ENCODE results near the gene AMN1. TPM values are rescaled to one million over a fixed set of nuclear protein-coding genes. Genes with fewer than 3 reads are reported as not detected.

The AMN1 gene
- total RNA-seq: 5.3 and 9.3 TPM in 2 replicates

GRCh38 chr12:31728917-31729640 is at the start of gene AMN1:
Gene AMN1, minus strand, starts transcription at chr12:31729021. Its CDS starts 13 bp downstream, at chr12:31729008.
- peak; percentile 95 for DNase-seq (ENCODE audit: low read depth)
- no peaks in the 10 kb centered on the region for H3K27me3 ChIP-seq (ENCODE audit: control insufficient read depth, insufficient read depth, low read length)
- no peak for TF ChIP-seq CTCF (IDR thresholded peaks at IDR 0.05; ENCODE audit: insufficient read depth, low read length, poor library complexity, severe bottlenecking)
- no peaks in the 10 kb centered on the region for H3K36me3 ChIP-seq (ENCODE audit: control insufficient read depth, insufficient read depth, low read length)
- H3K4me3 ChIP-seq (ENCODE audit: low read depth, low read length): peak within 1 kb of the TSS; percentile 66

GRCh38 chr12:31773867-31774266 is 45.0 kb upstream of the AMN1 start:
- Histone ChIP-seq H3K36me3 (ENCODE audit: control insufficient read depth, insufficient read depth, low read length) (no peaks in the 10 kb centered on the region), H3K4me3 (ENCODE audit: low read depth, low read length) (no peak overlapping the region), H3K27me3 (ENCODE audit: control insufficient read depth, insufficient read depth, low read length) (no peaks in the 10 kb centered on the region)
- TF ChIP-seq CTCF (IDR thresholded peaks at IDR 0.05; ENCODE audit: insufficient read depth, low read length, poor library complexity, severe bottlenecking): no peak
- no peak for DNase-seq (ENCODE audit: low read depth)

GRCh38 chr12:31773223-31773750 is 44.5 kb upstream of the AMN1 start:
- no peak for DNase-seq (ENCODE audit: low read depth)

GRCh38 chr12:31772685-31773222 is 43.9 kb upstream of the AMN1 start:
- DNase-seq (ENCODE audit: low read depth): no peak
- H3K4me3 ChIP-seq (ENCODE audit: low read depth, low read length): no peak overlapping the region

More at GRCh38 chr12:31773223-31773750, 44.5 kb upstream of the AMN1 start:
- no peak for TF ChIP-seq CTCF (IDR thresholded peaks at IDR 0.05; ENCODE audit: insufficient read depth, low read length, poor library complexity, severe bottlenecking)
- H3K27me3 ChIP-seq (ENCODE audit: control insufficient read depth, insufficient read depth, low read length): no peaks in the 10 kb centered on the region
- H3K4me3 ChIP-seq (ENCODE audit: low read depth, low read length): no peak overlapping the region
- H3K36me3 ChIP-seq (ENCODE audit: control insufficient read depth, insufficient read depth, low read length): no peaks in the 10 kb centered on the region

GRCh38 chr12:31772186-31772585 is 43.4 kb upstream of the AMN1 start:
- no peaks in the 10 kb centered on the region for H3K36me3 ChIP-seq (ENCODE audit: control insufficient read depth, insufficient read depth, low read length)
- DNase-seq (ENCODE audit: low read depth): no peak
- no peak for TF ChIP-seq CTCF (IDR thresholded peaks at IDR 0.05; ENCODE audit: insufficient read depth, low read length, poor library complexity, severe bottlenecking)
- no peaks in the 10 kb centered on the region for H3K27me3 ChIP-seq (ENCODE audit: control insufficient read depth, insufficient read depth, low read length)
- H3K4me3 ChIP-seq (ENCODE audit: low read depth, low read length): no peak overlapping the region

More at GRCh38 chr12:31772685-31773222, 43.9 kb upstream of the AMN1 start:
- TF ChIP-seq CTCF (IDR thresholded peaks at IDR 0.05; ENCODE audit: insufficient read depth, low read length, poor library complexity, severe bottlenecking): no peak
- no peaks in the 10 kb centered on the region for H3K27me3 ChIP-seq (ENCODE audit: control insufficient read depth, insufficient read depth, low read length)
- H3K36me3 ChIP-seq (ENCODE audit: control insufficient read depth, insufficient read depth, low read length): no peaks in the 10 kb centered on the region

Data from kidney epithelial cell (primary cell).